ENCODE data around the gene ITPA. TPM values are rescaled to one million over a fixed set of nuclear protein-coding genes. Genes with fewer than 3 reads are reported as not detected.

The ITPA gene
- total and polyA plus RNA-seq, 2 of the 13 experiments (the other 11 are each of a cell fraction or from before 2014, with no cell fraction given) = 60.1 to 103 TPM

DNA sequence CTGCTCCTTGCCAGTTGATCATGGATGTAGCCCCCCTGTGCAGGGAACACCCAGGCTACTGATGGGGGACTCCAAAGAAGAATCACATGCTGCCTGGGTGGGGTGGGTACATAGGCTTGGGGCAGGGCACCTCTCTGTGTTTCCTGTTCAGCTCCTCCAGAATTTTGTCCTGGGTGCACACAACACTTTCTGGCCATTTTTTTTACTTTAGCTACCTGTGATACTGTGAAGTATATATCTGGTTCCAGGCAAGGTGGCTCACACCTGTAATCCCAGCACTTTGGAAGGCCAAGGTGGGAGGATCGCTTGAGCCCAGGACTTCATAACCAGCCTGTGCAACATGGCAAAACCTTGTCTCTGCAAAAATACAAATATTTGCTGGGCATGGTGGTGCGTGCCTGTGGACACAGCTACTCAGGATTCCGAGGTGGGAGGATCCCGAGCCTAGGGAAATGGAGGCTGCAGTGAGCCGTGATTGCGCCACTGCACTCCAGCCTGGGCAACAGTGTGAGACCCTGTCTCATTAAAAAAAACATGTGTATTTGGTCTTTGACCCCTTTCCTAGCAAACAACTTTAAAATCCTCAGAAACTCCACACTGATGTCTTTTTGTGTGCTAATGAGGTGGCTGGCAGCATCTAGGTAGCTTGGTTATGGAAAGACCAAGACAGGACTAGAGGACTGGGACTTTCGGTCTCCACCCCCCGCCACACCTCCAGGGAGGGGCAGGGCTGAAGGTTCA is 15.6 kb downstream of the ITPA start (continued):
- TF ChIP-seq, protein P1, sequence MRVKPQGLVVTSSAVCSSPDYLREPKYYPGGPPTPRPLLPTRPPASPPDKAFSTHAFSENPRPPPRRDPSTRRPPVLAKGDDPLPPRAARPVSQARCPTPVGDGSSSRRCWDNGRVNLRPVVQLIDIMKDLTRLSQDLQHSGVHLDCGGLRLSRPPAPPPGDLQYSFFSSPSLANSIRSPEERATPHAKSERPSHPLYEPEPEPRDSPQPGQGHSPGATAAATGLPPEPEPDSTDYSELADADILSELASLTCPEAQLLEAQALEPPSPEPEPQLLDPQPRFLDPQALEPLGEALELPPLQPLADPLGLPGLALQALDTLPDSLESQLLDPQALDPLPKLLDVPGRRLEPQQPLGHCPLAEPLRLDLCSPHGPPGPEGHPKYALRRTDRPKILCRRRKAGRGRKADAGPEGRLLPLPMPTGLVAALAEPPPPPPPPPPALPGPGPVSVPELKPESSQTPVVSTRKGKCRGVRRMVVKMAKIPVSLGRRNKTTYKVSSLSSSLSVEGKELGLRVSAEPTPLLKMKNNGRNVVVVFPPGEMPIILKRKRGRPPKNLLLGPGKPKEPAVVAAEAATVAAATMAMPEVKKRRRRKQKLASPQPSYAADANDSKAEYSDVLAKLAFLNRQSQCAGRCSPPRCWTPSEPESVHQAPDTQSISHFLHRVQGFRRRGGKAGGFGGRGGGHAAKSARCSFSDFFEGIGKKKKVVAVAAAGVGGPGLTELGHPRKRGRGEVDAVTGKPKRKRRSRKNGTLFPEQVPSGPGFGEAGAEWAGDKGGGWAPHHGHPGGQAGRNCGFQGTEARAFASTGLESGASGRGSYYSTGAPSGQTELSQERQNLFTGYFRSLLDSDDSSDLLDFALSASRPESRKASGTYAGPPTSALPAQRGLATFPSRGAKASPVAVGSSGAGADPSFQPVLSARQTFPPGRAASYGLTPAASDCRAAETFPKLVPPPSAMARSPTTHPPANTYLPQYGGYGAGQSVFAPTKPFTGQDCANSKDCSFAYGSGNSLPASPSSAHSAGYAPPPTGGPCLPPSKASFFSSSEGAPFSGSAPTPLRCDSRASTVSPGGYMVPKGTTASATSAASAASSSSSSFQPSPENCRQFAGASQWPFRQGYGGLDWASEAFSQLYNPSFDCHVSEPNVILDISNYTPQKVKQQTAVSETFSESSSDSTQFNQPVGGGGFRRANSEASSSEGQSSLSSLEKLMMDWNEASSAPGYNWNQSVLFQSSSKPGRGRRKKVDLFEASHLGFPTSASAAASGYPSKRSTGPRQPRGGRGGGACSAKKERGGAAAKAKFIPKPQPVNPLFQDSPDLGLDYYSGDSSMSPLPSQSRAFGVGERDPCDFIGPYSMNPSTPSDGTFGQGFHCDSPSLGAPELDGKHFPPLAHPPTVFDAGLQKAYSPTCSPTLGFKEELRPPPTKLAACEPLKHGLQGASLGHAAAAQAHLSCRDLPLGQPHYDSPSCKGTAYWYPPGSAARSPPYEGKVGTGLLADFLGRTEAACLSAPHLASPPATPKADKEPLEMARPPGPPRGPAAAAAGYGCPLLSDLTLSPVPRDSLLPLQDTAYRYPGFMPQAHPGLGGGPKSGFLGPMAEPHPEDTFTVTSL (CRISPR knock-in tag; IDR thresholded peaks at IDR 0.05; ENCODE audit: borderline replicate concordance) = peak; percentile 85
- TF ChIP-seq MIER2 (CRISPR knock-in tag; IDR thresholded peaks at IDR 0.05) (no peak; the same call in 1 of the 2 replicates), NFE2L2 (IDR thresholded peaks at IDR 0.05; ENCODE audit: low read length) (no peak), ADNP (CRISPR knock-in tag; IDR thresholded peaks at IDR 0.05) (peak; percentile 93), MED8 (CRISPR knock-in tag; IDR thresholded peaks at IDR 0.05; ENCODE audit: insufficient replicate concordance) (peak; percentile 72), ZNF564 (CRISPR knock-in tag; IDR thresholded peaks at IDR 0.05) (peak; percentile 64; the same call in 1 of the 2 replicates), RORA (CRISPR knock-in tag; IDR thresholded peaks at IDR 0.05) (no peak), RAD21 (CRISPR knock-in tag; IDR thresholded peaks at IDR 0.05) (no peak), MBD4 (IDR thresholded peaks at IDR 0.05; ENCODE audit: borderline replicate concordance, low read length) (no peak), CREB1 (IDR thresholded peaks at IDR 0.05) (no peak), CREB1 (CRISPR knock-in tag; IDR thresholded peaks at IDR 0.05) (no peak), FOSL1 (CRISPR knock-in tag; IDR thresholded peaks at IDR 0.05; ENCODE audit: borderline replicate concordance) (no peak), ZNF891 (CRISPR knock-in tag; IDR thresholded peaks at IDR 0.05) (no peak), BRD4 (CRISPR knock-in tag; IDR thresholded peaks at IDR 0.05) (no peak), SIN3A (IDR thresholded peaks at IDR 0.05; ENCODE audit: borderline replicate concordance, low read depth, low read length) (no peak), ZNF746 (CRISPR knock-in tag; IDR thresholded peaks at IDR 0.05) (peak; percentile 89), ZBTB21 (CRISPR knock-in tag; IDR thresholded peaks at IDR 0.05) (peak; percentile 50; the same call in 1 of the 2 replicates), ZBTB1 (CRISPR knock-in tag; IDR thresholded peaks at IDR 0.05; ENCODE audit: borderline replicate concordance) (0 out of 2 replicates have a peak, but pooled peaks have one; percentile 37), CENPX (CRISPR knock-in tag; IDR thresholded peaks at IDR 0.05) (no peak), ZMAT3 (CRISPR knock-in tag; conservative IDR thresholded peaks at IDR 0.05) (0 out of 2 replicates have a peak, but pooled peaks have one; percentile 36)
- TF ChIP-seq, protein P2, sequence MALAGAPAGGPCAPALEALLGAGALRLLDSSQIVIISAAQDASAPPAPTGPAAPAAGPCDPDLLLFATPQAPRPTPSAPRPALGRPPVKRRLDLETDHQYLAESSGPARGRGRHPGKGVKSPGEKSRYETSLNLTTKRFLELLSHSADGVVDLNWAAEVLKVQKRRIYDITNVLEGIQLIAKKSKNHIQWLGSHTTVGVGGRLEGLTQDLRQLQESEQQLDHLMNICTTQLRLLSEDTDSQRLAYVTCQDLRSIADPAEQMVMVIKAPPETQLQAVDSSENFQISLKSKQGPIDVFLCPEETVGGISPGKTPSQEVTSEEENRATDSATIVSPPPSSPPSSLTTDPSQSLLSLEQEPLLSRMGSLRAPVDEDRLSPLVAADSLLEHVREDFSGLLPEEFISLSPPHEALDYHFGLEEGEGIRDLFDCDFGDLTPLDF (CRISPR knock-in tag; IDR thresholded peaks at IDR 0.05) = no peak
- TF ChIP-seq, protein P3, sequence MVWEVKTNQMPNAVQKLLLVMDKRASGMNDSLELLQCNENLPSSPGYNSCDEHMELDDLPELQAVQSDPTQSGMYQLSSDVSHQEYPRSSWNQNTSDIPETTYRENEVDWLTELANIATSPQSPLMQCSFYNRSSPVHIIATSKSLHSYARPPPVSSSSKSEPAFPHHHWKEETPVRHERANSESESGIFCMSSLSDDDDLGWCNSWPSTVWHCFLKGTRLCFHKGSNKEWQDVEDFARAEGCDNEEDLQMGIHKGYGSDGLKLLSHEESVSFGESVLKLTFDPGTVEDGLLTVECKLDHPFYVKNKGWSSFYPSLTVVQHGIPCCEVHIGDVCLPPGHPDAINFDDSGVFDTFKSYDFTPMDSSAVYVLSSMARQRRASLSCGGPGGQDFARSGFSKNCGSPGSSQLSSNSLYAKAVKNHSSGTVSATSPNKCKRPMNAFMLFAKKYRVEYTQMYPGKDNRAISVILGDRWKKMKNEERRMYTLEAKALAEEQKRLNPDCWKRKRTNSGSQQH (CRISPR knock-in tag; IDR thresholded peaks at IDR 0.05; ENCODE audit: low read depth) = no peak
- TF ChIP-seq, protein P4, sequence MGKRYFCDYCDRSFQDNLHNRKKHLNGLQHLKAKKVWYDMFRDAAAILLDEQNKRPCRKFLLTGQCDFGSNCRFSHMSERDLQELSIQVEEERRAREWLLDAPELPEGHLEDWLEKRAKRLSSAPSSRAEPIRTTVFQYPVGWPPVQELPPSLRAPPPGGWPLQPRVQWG (CRISPR knock-in tag; IDR thresholded peaks at IDR 0.05; ENCODE audit: borderline replicate concordance, low read depth) = no peak

Measured in HepG2 (cell line).